Mesenteric fat pad (tissue), 1 donor: ENCODE measurements around the gene MYLK4. TPM values are rescaled to one million over a fixed set of nuclear protein-coding genes. Genes with fewer than 3 reads are reported as not detected.

Experiments
- DNase-seq: peaks from one replicate; pipeline ENCODE4 v3.0.0-alpha.2; 2020; ENCODE audit warnings: low spot score
- long read RNA-seq: library from polyadenylated mRNA; unstranded; transcript quantifications from one replicate; pipeline ENCODE4 v2.0.0, GENCODE V29; 2020
- total RNA-seq: library from RNA; stranded (reverse); fragmentation: NEBNext Ultra II Directional; extraction: Animal tissue kit (Norgen Biotek cat#: 25700); gene quantifications from one replicate; pipeline ENCODE4 v1.2.1, GENCODE V29; 2021
- donor health status: DM: yes; HTN: yes; CAD: no.

MYLK4 gene
- 0.61 TPM for total RNA-seq
- long read RNA-seq, partial matches to known transcripts, result 0 of 1 reads
- long read RNA-seq, other reads (novel, unspliced or antisense), result 1 of 1 reads

DNA sequence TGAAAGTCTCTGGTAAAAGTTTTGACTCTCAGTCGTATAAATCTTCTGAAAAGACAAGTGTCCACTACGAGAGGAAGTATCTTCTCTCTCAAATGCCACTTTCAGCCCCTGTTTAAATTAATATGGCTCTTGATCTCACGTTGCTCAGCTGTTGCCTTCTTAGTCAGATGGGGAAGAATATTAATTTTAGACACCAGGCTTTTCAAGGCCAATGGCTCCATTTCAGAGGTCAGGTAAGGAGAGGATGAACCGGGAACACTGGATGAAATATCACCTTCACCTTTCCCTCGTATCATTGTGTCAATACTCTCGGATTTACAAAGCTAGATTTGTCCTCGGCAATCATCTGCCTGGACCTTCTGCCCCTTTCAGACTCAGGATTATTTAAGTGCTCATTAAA, at the start of gene MYLK4:
TSS of gene MYLK4 (minus strand) at position 91 of the 400 bp plus-strand sequence. CDS start 1,628 bp downstream, outside the sequence.
- no peak for DNase-seq

DNA sequence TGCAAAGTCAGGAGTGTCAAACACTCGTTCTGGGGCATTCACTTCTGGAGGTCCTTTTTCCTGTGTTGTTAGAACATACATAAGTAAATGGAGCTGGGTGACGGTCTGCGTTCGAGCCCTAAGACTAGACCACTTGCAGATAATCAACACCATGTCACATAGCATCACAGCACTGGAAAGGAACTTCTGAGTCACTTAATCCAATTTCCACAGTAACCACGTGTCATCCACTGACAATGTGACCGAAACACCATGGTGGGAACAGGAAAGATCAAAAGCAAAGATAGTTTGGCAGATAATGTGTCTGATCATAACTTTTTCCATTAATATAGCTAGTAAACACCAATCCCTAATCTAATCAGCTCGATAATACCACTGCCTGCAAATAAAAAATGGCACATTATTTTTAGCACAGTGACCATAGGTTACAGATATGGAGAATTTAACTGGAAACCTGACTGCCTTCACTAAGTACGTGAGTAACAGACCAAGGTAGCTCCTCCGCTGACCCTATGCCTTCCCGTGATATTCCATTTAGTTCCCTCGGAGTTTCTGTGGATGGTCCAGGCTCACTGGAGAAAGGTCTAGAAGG, 49.3 kb upstream of the MYLK4 start:
- no peak for DNase-seq

DNA sequence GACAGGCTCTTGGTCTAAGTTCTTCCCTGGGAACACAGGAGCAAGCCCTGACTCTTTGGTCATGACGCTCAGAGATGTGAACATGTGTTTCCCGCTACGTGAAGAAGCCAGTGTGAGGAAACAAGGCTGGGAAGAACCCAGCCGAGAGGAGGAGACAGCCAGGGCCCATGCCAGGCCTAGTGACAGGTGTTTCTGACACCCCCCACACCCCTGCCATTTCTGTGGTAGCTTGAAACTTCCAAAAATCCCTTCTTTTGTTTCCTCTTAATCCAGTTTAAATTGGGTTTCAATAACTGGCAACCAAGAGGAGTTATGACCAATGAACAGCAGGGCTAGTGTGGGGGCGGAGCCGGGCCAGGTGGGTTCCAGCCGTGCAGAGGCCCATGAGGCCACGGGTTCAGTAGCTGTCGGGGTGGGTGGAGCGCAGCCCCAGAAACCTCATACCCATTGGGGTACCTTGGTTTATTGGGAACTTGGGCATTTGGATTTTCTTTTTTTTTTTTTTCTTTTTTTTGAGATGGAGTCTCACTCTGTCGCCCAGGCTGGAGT, 47.9 kb upstream of the MYLK4 start:
- no peak for DNase-seq

DNA sequence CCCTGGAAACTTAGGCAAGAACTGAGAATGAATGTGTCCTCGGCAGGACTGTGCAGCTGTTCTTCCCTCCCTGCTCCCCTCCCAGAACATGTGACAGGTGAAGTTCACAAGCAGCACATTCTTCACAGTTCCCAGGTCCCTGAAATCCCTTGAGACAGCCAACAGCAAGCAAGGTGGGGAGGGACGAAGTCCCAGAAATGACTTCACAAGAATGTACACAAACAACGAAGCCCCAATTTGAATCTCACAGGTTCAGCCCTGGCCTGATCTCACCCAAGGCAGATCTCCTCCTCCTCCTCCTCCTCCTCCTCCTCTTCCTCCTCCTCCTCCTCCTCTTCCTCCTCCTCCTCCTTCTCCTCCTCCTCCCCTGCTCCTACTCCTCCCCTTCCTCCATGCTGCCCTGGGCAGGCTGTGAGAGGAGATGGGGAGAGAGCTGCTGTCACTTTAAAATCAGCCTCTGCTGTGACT, 46.9 kb upstream of the MYLK4 start:
- DNase-seq, result no peak

DNA sequence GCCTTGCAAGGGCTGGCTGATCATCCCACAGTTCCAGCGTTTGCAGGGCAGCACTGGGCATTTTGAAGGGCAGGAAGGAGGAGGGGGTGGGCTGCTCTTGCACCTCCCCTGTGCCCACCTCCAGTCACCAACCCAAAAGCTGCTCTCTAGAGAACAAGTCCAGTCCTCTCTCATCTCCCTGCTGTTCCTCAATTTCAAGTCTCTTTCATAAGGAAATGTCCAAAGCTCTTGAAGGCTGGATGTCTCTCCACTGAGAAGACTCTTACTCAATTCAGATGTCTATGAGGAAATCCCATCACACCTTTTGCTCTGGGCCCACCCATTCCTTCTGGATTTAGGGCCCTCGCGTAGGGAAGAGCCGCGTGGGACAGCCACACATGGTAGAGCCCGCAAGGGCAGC, 46.1 kb upstream of the MYLK4 start:
- no peak for DNase-seq

DNA sequence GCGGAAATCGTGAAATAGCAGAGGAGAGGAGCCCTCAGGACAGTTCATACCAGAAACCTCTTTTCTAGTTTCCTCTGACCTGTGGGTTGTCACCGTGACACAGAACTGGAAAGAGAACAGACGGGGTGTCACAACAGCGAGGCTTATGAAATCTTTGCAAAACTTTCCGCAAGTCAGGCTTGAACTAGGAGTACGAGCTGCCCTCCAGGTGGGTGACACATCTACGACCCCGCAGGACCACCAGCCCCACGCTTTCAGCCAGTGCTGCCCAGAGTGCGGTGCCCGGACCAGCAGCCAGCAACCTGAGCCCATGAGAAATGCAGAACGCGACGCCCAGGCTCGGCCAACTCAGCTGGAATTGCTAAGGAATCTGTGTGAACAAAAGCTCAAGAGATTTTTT, 45.2 kb upstream of the MYLK4 start:
- DNase-seq, result no peak

DNA sequence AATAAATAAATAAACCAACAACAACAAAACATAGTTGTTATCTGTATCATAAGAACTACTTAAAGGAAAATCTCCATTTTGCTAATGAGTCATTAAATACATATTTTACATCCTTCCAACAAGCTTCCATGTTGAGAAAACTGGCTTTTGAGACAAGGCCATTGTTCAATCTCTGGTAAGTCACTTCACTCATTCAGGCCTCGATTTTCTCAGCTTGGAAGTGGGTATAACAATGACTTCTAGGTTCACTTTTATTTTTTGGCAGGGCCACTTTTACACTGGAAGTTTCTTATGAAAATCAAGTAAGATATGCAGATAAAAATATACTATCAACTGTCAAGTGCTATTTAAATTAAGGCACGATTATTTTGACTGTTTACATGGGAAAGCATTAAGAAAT, 44.4 kb upstream of the MYLK4 start:
- DNase-seq, result no peak

DNA sequence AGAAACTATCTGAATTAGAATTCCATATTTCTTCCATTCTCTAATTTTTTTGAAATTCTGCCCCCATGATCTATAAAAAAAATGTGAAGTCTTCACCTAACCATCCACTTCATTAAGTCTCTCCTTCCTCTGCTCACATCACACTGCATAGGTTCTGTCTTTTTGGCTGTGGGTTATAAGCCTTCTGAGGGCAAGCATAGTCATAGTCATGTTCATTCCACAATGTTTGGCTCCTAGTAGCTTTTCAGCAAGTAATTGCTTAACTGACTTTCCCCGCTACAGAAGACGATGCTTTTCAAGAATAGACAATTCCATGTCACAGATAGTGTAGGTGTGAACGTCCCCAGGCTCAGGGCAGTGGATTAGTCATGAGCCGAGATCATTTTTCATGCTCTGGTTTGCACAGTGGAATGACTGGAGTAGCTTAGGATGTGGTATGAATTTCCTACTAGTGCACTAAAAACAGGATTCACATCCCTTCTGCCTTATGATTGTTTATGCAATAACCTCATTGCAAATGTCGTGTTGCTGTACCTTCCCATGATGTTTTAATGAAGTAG, 43.5 kb upstream of the MYLK4 start:
- no peak for DNase-seq

DNA sequence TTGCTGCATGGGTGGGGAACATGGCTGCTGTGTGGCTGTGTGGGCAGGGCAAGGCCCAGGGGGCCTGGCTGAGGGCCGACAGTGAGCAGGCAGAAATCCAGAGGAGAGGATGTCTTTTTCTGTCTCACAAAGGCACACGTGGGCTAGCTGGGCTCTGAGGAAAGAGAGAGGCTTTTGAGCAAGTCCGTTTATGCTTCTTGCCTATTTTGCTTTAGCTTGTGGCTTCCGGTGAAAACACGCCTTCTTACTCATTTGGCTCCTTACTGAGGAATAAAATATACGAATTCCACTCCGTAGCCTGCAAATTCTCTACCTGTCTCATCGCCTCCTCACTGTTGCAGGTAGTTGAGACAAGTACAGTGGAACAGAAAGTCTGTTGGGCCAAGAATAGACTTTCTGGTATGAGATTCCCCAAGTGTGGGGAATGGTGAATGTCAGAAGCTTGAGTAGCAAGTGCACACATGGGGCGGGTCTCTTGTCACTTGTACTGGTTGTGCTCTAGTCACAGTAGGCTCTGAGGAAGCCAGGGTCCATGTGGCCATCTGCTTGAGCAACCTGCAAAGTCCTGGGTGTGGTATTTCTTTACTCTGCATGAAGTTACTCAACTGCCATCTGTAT, 42.9 kb upstream of the MYLK4 start:
- no peak for DNase-seq

DNA sequence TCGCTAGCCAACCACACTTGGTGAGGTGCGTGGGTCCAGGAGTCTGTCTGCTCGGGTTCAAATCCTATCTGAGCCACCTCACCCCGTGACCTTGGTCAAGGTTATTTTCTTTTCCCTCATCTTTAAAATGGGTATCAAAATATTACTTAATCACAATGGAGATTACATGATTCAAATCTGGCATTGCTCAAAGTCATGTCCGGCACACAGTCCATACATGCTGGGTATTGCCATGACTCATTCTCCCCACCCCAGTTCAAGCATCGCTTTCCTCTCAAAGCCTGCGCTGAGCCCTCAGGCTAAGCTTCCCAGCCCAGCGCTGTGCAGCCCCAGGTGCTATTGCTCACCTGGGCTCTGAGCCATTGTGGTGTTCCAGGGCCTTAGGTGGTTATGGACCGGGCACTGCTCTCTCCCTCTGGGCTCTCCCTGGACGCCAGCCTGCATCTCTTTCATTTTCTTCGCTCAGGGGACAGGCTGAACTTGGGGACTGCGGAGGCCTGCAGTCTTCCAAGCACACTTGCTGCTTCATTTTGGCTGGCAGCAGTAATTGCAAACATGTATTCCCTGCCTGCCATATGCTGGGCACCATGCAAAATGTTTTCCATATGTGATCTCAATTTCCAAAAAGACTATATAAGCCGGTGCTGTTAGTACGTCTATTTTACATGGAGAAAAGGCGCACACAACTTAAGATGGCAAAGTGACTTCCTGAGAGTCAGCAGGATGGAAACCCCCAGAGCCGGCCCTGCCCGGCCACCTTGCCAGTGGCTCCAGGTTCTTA, 41.8 kb upstream of the MYLK4 start:
- DNase-seq, result no peak

DNA sequence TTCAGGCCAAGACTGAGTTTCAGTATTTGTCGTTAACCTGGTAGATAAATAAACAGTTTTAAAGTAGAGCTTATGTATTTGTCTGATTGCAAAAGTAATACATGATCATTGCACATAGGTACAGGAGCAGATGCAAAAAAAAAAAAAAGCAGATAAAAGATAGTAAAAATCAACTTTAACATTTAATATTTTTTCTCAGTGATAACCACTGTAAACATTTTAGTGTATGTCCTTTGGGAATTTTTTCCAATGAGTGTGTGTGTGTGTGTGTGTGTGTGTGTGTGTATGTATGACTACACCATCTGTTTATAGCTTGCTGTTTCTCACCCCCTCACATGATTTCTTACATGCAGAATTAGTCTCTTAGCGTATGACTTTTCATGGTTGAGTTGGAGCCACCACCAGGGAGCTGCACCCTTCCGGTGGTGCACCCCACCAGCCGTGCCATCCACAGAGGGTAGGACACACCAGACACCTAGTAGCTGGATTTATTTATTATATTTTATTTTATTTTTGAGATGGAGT, 40.8 kb upstream of the MYLK4 start:
- no peak for DNase-seq

DNA sequence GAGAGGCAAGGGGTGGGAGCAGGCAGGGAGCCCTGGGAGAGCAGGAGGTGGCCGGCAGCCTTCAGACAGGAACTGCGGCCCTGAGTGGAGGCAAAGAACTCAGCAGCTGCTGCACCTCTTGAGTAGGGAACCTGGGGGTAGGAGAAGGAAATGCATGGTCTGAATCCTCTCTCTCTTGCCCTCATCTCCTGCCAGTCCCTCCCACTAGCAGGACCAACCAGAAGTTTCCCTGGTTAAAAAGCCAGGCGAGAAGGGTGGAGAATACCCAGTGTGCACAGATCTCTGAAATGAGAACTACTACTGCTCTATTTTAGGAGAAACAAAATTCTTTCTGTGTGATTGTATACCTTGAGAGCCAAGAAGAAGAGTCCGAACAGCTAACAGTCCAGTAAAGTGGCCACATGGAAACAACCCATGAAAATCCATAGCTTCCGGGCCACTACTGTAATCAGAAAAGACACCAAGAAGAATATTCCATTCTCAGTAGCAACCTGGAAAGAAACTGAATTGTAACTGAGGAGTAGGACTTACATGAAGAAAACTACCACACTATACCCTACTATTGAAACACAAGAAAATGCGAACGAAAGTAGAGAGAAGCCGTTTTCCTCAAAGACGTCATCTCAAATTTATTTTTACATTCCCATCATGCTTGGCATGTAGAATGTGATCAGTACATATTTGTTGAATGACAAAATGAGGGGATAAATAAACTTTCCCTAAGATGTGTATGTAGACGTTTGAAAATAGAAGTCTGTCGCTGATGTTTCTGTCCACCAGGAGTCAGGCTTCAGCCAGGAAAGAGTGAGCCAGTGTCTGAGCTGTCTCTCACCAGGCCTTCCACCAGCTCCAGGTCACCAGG, 40.1 kb upstream of the MYLK4 start:
- no peak for DNase-seq

DNA sequence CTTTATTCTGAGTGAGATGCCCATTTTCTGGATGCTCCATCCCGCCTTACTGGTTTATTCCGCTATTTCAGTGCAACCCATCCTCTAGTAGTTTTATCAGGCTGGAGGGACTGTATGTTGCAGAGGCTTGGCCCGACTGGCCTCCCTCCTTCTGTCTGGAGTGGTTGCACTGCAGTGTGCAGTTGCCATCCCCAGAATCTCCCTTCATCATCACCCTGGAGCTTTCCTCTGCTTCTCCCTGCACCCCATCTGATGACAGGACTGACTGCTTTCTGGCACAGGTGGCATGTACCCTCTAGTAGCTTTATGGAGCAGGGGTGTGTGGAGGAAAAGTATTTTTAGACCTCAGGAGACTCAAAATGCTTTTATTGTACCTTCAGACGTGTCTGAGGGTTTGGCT, 35.5 kb upstream of the MYLK4 start:
- DNase-seq, result no peak

DNA sequence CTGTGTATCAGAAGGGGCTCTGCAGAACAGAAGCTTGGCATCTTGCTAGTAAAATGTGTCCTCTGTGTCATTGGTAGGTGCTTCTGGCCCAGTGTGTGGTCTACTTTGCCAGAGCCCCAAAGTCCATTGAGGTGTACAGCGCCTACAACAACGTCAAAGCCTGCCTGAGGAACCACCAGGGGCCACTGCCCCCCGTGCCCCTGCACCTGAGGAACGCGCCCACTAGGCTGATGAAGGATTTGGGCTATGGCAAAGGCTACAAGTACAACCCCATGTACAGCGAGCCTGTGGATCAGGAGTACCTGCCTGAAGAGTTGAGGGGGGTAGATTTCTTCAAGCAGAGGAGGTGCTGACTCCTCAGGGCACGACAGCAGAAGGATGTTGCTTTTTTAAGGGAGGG, 34.2 kb upstream of the MYLK4 start:
- DNase-seq, result no peak

DNA sequence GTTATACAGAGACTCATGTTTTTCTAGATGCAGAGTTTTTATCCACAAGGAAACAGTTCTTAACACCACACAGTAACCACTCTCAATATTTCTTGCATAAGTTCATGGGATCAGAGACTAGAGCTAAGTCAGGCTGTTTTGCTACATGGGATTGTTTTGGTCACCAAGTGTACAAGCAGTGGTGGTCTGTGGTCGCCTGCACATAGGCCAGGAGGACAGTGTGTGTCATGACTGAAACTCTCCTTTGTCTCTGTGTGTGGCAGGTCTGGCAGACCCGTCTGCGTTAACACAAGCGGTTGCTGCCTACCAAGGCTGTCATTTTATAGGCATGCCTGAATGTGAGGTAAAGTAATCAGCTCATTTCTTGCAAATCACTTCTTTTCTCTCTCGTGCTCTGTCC, 33.3 kb upstream of the MYLK4 start:
- DNase-seq, result no peak

DNA sequence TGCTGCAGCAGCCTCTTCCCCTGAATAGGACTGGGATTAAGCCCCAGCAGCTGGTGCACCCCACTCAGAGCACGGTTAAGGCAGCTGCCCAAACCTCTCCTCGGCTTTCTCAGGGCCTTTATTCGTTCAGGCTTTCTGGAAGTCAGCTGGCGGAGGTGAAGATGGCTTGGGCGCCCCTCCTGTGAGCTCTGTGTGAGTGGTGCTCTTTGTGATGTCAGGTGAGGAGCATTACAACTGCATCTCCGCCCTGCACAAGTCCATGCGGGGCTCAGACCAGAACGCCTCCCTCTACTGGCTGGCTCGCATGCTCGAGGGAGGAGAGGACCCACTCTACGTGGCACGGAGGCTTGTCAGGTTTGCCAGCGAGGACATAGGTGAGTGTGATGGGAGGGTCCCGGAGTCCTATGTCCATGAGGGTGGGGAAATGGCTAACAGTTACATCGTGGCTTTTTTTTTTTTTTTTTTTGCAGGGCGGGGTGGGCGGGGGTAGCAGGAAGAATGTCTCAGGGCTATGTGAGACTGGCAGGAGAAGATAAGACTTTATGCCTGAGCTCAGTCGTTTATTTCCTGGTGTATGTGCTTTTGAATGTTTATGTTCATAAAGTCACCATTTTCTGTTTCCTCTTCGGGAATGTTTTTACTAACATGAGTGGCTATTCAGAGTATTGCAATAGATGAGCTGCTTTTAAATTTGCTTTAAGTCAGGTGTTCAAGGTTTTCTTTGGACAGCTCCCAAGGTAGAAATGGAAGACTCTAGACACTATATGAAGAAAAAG, 32.7 kb upstream of the MYLK4 start:
- DNase-seq, result no peak

DNA sequence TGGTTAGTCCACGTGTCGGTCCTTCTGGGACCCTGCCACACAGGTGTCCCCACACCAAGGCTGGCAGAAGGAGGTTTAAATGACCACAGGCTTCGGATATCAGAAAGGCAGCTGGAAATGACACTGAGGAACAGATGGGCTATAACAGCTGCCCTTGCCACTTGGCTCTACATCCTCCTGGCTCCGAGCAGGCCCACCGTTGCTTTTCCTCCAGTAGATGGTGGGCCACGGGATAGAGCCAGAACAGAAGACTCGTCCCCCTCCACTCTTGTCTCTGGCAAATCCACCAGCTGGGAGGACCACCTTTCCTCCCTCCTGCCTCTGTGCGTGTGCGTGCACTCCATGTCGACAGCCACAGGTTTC, 32.1 kb upstream of the MYLK4 start:
- no peak for DNase-seq

DNA sequence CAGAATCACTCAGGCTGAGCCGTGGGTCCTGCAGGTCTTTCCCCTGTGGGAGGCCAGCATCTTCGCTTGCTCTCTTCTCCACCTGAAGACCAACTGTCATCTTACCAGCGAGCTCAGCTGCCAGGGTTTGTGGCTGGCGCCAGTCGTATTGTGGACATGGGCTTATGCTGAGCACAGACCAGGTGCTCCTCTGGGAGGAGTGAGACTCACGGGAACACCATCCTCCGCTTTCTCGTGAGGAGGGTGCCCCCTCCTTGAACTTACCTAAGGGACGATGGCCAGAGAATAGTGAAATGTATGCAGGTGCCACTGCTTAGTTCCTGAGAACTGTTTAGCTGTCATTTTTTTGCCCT, 31.6 kb upstream of the MYLK4 start:
- no peak for DNase-seq

DNA sequence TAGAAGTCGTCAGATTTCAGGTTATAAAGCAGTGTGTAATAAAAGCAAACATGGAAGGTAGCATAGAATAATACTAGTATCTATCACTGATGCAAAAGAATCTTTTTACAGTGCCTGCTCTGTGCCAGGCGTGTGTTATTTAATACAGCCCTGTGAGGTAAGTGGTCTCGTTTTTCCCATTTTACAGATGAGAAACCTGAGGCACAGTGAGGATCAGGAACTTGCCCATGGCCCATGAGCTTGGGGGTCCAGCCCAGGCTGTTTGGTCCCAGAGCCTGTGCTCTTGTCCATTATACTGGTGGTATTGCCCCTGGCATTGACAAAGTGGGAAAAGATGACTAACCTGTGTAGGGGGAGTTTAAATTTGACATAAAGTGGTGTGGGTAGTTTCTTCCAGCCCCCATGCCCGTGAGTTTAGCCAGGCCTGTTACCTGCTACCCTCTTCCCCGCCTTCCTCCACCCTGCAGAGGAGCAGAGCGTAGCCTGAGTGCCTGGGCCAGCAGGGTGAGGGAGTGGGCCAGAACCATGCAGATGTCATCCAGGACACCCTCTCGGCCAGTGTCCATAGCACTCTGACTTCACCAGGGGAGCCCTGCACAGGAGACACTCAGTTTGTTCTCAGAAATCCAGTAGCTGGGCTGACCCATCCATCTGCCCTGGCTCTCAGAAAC, 31.1 kb upstream of the MYLK4 start:
- no peak for DNase-seq
